LHCN-M2 (cell line): ENCODE results near the gene BPHL. TPM values are rescaled to one million over a fixed set of nuclear protein-coding genes. Genes with fewer than 3 reads are reported as not detected.
"Not testable (repeated sequence)": the region's sequence is repeated elsewhere in the genome, so short reads cannot be mapped to it uniquely, and the experiment has no call there.

Source experiments
- DNase-seq: peaks from one replicate; pipeline ENCODE4 v3.0.0-alpha.2; 2012; ENCODE audit warnings: low read depth
- total RNA-seq: library from RNA; depleted of rRNA; stranded (reverse); fragments of >200 nt; gene quantifications from 2 replicates; pipeline ENCODE4 v1.2.3, GENCODE V29; 2014

The BPHL gene
- total RNA-seq, 1 experiment from 2014 or later: 28.0 TPM

DNA sequence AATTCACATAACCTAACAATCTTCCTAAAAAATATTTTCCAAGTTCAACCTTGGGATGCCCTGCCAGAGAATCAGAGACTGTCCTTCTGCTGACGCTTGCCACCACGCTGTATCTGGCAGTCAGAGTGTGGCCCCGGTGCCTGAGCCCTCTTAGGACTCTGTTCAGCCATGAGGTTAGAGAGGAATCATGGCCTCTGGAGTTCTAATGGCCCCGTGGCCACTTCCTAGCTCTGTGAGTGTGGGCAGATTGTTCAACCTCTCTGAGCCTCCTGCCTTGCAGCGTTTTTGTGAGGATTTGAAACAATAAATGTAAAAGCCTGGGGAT is 2.2 kb downstream of the BPHL start:
- no peak for DNase-seq

- no peak for DNase-seq
Observed at GRCh38 chr6:3122823-3123182, 4.3 kb downstream of the BPHL start.

GRCh38 chr6:3124667-3125066 is 6.2 kb downstream of the BPHL start:
- no peak for DNase-seq

DNA sequence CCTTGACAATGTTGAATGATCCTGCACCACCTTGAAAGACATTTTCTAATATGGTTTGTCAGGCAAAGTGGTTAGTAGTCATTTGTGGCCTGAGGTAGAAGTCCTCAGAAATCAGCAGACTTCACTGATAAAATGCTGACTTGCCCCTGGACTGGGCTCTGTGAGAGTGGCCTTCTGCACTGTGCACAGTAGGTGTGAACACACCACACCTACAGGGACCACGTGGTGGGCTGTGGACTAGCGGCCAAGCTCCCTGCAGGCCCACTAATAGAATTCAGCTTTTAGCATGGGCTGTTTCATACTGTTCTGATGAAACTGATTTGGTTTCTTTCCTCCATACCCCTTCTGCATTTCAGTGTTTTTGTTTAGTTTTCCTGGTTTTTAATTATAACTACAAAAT is 7.3 kb downstream of the BPHL start:
- no peak for DNase-seq

DNA sequence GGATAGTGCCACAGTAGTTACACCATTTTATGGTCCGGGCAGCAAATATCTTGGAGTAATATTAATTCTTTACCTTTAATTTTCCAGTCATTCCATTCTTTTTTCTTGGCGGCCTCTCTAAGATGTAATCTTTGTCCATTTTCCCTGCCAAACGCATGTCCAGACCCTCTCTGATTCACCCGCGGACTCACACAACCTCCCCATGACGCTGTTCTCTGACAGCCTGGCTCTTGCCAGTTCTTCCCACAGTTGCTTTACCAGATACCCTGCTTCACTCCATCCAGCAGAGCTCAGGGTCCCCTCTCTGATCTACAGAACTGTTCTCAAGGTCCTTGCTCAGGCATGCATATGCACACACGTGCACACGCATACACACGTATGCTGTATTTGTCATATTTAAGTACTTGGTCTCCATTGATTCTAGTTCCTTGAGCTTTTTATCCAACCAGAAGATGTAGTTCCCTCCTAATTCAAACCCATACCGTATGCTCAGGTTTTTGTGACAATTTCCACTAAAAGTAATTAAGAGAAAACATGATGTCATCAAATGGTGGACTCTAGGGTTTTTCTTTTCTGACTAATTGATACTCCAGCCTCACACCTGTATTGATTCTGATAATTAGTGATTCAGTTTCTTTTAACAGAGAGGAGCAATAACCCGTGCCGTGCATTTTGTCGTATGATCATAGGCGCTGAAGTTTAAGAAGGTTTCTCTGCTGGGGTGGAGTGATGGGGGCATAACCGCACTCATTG is 10.0 kb downstream of the BPHL start:
- no peak for DNase-seq

DNA sequence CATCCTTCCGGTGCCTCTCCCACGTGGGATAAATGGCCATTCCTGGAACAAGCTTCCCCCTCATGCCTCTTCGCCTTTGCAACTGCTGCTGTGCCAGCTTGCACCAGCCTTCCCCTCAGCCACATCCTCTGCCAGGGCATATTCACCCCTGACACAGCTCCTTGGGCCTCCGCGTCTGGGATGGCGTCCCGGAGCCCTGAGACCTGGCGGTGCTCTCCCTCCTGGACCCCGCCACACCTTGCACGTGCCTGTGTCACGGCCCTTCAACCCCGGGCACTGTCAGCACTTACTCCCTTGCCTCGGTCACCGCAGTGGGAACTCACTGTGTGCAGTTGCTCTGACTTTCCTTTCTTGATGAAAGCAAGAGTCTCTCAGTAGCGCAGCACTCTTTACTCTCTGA is 13.2 kb downstream of the BPHL start:
- DNase-seq: no peak

DNA sequence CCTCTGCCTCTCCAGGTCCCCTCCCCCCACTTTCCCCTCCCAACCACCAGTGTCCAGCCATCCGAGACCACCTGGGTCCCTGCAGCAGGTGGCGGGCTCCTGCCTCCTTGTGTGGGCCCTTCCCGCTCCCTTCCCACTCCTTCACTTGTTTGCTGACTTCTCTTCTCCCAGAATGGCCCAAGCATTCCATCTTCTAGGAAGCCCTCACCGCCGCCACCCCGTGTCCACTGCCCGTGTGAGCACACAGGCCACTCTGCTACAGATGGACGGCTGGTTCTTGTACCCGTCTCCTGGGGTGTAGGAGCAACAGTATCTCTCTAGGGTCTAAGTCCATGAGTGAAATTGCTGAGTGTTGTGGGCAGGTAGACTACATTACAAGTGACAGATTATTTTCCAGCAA is 15.0 kb downstream of the BPHL start:
- DNase-seq: no peak

DNA sequence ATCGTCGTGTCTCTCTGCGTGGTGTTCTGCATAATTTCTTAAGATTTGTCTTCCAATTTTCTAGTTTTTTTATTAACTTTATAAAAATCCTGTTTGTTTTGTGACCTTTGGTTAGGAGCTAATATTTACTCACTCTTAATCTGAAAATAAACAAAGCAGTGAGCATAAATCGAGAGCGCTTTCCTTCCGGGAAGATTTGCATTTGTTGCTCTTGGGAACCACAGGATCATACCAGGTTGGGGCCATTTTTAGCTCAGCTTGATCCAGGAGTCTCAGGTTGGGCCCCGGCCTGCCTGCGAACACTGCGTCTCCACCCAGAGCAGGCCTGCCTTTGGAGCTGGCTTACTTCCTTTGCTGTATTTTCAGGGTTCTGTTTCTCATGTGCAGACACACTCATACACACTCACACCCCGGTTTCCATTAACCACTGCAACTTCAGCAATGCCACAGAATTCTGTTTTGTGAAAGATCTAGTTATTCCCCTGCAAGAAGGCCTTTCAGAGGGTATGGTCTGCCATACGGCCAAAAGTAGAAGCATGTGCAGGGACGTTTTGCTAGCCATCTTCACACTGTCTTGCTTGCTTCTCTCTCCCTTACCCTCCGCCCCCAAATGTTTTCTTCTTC is 17.3 kb downstream of the BPHL start:
- DNase-seq: no peak

DNA sequence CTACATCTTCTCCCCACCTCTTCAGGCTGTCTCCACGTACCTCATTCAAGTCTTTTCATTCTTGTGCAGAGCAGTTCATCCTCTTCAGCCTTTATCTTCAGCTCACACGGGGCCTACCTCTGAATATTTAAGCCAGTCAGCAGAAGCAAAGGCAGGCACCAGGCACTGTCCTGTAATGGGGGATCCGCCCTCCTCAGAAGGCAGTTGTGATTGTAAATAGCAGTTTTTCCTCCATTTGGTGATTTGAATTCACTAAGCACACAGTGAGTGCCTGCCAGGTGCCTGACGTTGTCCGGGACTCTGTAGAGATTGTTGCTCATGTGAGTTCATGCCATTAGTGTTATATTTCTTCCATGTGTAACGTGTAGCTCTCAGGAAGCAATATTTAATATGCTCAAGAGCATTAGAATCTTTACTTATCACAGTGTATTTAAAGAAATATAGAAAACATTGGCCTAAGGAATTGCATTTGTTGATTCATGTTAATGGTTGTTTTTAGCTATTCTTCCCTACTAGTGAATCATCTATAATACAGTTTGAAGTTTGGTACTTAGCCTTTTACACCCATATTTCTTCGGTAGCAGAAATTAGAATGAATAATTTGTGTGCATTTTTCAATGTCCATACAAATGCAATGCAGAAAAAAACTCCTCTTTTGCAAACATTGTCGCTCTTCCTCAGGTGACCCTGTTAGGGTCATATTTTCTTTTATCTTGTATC is 17.9 kb downstream of the BPHL start:
- DNase-seq: no peak

- DNase-seq: peak; percentile 43
Observed at GRCh38 chr6:3137057-3137777, 18.7 kb downstream of the BPHL start.

- DNase-seq: peak; percentile 16
Observed at GRCh38 chr6:3137873-3138272, 19.4 kb downstream of the BPHL start.

- peak; percentile 64 for DNase-seq
Observed at GRCh38 chr6:3138341-3138740, 19.8 kb downstream of the BPHL start.

DNA sequence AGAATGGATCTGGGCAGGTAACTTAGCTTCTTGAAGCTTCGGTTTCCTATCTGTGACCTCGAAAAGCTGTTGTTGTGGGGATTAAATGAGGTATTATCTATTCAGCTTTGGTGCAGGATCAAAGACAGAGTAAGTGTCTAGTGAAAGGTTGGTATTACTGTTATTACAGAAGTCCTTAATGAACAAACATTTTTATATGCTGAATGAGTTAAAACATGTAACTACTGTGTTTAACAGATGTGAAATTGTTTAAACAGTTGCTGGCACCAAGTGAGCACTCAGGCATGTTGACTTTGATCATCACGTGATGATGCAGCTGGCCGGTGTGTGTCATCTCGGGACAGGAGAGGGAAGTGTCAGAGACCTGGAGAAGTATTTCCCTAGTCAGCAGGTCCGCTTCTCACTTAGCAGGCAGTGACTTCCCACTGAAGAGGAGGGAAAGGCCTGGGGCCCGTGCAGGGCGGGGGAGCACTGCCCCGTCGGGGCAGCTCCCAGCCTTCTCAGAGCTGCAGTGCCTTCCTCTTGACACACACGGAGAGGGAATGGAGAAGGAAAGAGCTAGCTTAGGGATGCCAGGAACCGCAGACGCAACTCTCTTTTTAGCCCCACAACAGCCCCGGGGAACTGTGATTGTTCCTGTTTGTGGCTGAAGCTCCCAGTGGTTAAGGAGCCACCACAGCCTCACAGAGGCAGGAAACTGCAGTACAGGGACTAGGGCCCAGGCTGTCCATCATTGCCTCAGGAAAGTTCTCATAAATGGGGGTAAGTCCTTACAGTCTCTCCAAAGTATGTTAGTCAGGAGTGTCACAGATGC is 20.8 kb downstream of the BPHL start:
- peak; percentile 97 for DNase-seq

- DNase-seq: no peak
Observed at GRCh38 chr6:3140201-3140600, 21.7 kb downstream of the BPHL start.

DNA sequence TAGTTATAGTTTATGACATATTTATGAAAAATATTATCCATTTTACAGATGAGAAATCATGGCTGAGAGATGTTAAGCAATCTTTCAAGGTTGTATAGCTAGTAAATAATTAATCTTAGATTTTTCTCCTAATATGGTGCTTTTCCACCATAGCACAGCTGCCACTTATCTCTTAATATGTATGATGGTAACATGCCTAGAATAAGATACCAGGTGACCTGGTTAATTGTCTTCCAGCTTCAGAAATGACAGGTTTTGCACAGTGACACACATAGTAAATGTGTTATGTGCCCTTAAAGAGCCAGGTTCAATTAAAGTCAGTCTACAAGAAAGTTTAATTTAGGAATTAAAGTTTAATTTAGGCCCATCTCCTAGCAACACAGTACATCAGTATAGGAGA is 24.0 kb downstream of the BPHL start:
- no peak for DNase-seq

- no peak for DNase-seq
Observed at GRCh38 chr6:3143158-3143557, 24.6 kb downstream of the BPHL start.

- no peak for DNase-seq
Observed at GRCh38 chr6:3144571-3144970, 26.1 kb downstream of the BPHL start.

DNA sequence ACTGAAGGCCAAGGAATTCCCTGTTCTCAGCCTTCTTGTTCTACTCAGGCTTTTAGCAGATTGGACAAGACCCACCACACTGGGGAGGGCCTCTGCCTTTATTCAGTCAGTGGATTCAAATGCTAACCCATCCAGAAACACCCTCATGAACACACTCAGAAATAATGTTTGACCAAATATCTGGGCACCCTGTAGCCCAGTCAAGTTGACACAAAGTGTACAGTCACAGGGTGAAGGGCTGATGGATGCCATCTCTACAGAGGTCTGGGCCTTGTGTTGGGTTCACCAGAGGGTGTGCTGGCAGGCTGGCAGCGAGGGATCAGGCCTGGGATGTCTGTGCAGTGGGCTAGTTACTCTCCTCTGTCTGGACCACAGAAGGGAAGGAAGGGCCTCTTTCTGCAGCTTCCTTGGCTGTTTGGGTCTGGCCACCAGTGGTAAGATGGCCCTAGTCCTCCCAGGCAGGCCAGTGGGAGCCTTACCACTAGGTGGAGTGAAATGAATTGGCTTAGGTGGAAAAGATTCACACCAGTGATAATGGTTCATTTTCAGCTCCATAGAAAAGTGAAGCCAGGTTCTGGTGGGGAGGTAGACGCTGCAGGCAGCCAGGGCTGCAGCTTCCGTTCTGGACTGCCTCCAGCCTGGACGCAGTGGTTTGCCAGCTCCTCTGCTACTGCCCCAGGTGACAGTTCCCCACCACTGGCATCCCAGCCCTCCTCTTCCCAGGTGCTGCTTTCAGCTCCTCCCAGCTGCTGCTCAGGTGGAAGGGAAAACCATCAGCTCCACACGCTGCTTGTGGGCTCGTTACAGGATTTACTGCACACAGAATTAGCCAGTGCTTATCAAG is 29.6 kb downstream of the BPHL start:
- DNase-seq: no peak

DNA sequence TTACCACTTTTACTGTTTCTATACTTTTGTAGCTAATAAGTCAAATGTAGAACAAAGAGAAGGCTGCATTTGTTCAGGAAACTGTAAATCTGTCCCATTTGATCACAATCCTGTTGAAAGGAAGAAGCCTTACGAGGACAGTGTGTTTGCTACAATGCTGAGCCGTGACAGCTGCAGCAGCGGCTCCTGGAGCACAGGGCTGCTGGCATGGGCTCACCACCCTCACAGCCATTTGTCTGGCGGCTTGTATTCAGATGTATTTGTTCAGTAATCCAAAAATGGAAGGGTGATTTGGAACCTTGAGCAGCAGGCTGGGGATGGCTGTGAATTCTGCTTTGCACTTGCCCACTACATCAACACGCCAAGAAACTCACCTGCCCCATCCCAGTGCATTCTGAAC is 33.2 kb downstream of the BPHL start:
- peak; percentile 55 for DNase-seq

DNA sequence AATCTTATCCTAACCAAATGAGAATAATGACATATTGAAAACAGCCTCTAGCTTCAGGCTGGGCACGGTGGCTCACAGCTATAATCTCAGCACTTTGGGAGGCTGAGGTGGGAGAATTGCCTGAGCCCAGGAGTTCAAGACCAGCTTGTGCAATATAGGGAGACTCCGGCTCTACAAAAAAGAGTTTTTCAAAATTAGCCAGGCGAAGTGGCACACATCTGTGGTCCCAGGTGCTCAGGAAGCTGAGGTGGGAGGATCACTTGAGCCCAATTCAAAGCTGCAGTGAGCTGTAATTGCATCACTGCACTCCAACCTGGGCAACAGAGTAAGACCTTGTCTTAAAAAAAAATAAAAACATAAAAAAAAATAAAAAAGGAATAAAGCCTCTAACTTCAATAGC is 34.2 kb downstream of the BPHL start:
- no peak for DNase-seq

- not testable (repeated sequence) for DNase-seq
Observed at GRCh38 chr6:3155416-3155815, 36.9 kb downstream of the BPHL start.
